OCI-LY7 (cell line): ENCODE data around the gene CD300C. TPM values are rescaled to one million over a fixed set of nuclear protein-coding genes. Genes with fewer than 3 reads are reported as not detected.

Experiments
- BruUV-seq: library from RNA; stranded (reverse); fragments of 400-500 nt; replicated peaks from 2 replicates; lab custom pipeline; 2021; lab: Mats Ljungman, UMichigan
- CTCF ChIA-PET: fragments of 300-600 bp; sonication (Branson Sonifier 250); formaldehyde crosslinking; loops from one replicate; lab custom pipeline; 2022; ENCODE audit warnings: antibody characterized with exemption; ENCODE audit not compliant: unreplicated experiment; lab: Charles Lee
- POLR2A ChIA-PET: fragments of 300-600 bp; sonication (Branson Sonifier 250); formaldehyde crosslinking; loops from one replicate; lab custom pipeline; 2022; ENCODE audit warnings: antibody characterized with exemption; lab: Charles Lee
- DNase-seq: peaks from one replicate; pipeline ENCODE4 v3.0.0-alpha.2; 2015; ENCODE audit warnings: low spot score
- H2AFZ ChIP-seq: fragments of 200-600 bp; sonication (generic), shearing (Covaris generic); 2 replicates; pipeline ENCODE4 v1.6.1; 2014; ENCODE audit warnings: mild to moderate bottlenecking, antibody characterized with exemption, low read length, moderate library complexity
- H3K27ac ChIP-seq: fragments of 200-600 bp; sonication (generic); 2 replicates; pipeline ENCODE4 v1.5.1; 2014; ENCODE audit warnings: mixed run types, low read depth, mild to moderate bottlenecking, moderate library complexity, low read length, inconsistent platforms; ENCODE audit not compliant: poor library complexity, severe bottlenecking
- H3K36me3 ChIP-seq: fragments of 200-600 bp; sonication (generic); 2 replicates; pipeline ENCODE4 v1.6.1; 2014; ENCODE audit warnings: mild to moderate bottlenecking, antibody characterized with exemption, low read length, moderate library complexity, mixed read lengths; ENCODE audit not compliant: insufficient read depth
- H3K4me1 ChIP-seq: fragments of 200-600 bp; sonication (generic); 2 replicates; pipeline ENCODE4 v1.5.1; 2014; ENCODE audit warnings: mild to moderate bottlenecking, low read length; ENCODE audit not compliant: insufficient read depth, poor library complexity, severe bottlenecking
- H3K4me2 ChIP-seq: fragments of 200-600 bp; sonication (generic); 2 replicates; pipeline ENCODE4 v1.6.1; 2014; ENCODE audit warnings: mild to moderate bottlenecking, low read length
- H3K4me3 ChIP-seq: fragments of 200-600 bp; sonication (generic); 2 replicates; pipeline ENCODE4 v1.5.1; 2014; ENCODE audit warnings: mild to moderate bottlenecking, low read depth, low read length; ENCODE audit not compliant: poor library complexity, severe bottlenecking
- H3K79me2 ChIP-seq: fragments of 200-600 bp; sonication (generic); 2 replicates; pipeline ENCODE4 v1.6.1; 2016; ENCODE audit warnings: low read depth, mild to moderate bottlenecking, low read length, moderate library complexity, mixed read lengths; ENCODE audit not compliant: insufficient read depth
- H3K9me2 ChIP-seq: fragments of 200-600 bp; sonication (generic); 2 replicates; pipeline ENCODE4 v1.6.1; 2016; ENCODE audit warnings: mild to moderate bottlenecking, low read length, mixed read lengths; ENCODE audit not compliant: insufficient read depth
- H3K9me3 ChIP-seq: fragments of 200-600 bp; sonication (generic); 2 replicates; pipeline ENCODE4 v1.6.1; 2014; ENCODE audit warnings: mild to moderate bottlenecking, mixed run types, low read length, mixed read lengths
- H4K20me1 ChIP-seq: fragments of 200-600 bp; sonication (generic); 2 replicates; pipeline ENCODE4 v1.6.1; 2014; ENCODE audit warnings: mild to moderate bottlenecking, antibody characterized with exemption, low read length, moderate library complexity, mixed read lengths; ENCODE audit not compliant: insufficient read depth
- EZH2phosphoT487 ChIP-seq: fragments of 200-600 bp; sonication (generic); IDR thresholded peaks from 2 replicates; pipeline ENCODE4 v1.6.1; 2018; ENCODE audit warnings: low read depth, borderline replicate concordance, mild to moderate bottlenecking, mixed run types, antibody characterized with exemption, low read length, moderate library complexity, mixed read lengths
- intact Hi-C: fragments of 100-400 bp; cut with micrococcal nuclease; formaldehyde crosslinking; loops from one replicate; pipeline ENCODE4 v1.10.0; 2022; ENCODE audit not compliant: unreplicated experiment
- total RNA-seq, 2 experiments: library from RNA; depleted of rRNA in 1 of 2; stranded (reverse); fragments of >200 nt in 1 of 2; shearing (Covaris generic) in 1 of 2; gene quantifications; 2 replicates each; pipeline ENCODE4 v1.2.3, GENCODE V29; 2014 to 2022
- TF ChIP-seq, protein P1 (sequence below): fragments of 200-600 bp; sonication (generic); conservative IDR thresholded peaks from 2 replicates; pipeline ENCODE4 v1.5.1; 2014; ENCODE audit warnings: mild to moderate bottlenecking, antibody characterized with exemption, low read length, moderate library complexity, mixed read lengths

CD300C gene
- total RNA-seq, 2 experiments from 2014 or later: not detected

DNA sequence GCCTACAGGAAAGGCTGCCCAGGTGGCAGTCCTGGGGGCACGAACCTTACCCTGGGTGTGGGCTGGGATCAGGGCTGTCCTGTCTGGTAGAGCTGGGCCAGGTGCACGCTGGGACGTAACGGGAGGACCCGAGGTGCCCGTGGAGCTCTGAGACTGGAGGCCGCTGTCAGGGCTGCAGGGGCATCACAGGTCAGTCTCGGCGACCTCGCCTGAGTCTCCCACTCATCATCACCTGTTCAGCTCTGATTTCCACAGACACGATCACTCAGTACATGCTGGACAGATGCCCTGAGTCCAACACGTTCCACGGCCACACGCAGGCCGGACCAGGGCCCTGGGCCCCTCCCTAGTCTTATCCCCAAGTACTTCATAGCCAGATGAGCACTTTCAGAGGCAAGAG, 4.7 kb upstream of the CD300C start:
- Histone ChIP-seq H2AFZ (no peak overlapping the region), H3K4me1 (no peaks in the 10 kb centered on the region), H3K27ac (no peak overlapping the region), H3K9me2 (no peaks in the 10 kb centered on the region), H3K4me2 (no peak overlapping the region), H3K9me3 (no peaks in the 10 kb centered on the region), H3K36me3 (no peaks in the 10 kb centered on the region), H3K79me2 (no peaks in the 10 kb centered on the region), H4K20me1 (no peaks in the 10 kb centered on the region), H3K4me3 (no peak overlapping the region)
- TF ChIP-seq EZH2phosphoT487: no peak
- TF ChIP-seq, protein P1, sequence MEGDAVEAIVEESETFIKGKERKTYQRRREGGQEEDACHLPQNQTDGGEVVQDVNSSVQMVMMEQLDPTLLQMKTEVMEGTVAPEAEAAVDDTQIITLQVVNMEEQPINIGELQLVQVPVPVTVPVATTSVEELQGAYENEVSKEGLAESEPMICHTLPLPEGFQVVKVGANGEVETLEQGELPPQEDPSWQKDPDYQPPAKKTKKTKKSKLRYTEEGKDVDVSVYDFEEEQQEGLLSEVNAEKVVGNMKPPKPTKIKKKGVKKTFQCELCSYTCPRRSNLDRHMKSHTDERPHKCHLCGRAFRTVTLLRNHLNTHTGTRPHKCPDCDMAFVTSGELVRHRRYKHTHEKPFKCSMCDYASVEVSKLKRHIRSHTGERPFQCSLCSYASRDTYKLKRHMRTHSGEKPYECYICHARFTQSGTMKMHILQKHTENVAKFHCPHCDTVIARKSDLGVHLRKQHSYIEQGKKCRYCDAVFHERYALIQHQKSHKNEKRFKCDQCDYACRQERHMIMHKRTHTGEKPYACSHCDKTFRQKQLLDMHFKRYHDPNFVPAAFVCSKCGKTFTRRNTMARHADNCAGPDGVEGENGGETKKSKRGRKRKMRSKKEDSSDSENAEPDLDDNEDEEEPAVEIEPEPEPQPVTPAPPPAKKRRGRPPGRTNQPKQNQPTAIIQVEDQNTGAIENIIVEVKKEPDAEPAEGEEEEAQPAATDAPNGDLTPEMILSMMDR: no peak
- ChIA-PET CTCF (no interaction called here), POLR2A (no interaction called here)
- intact Hi-C loops: no loop called here
- BruUV-seq: no TSS peak
- DNase-seq: no peak

- intact Hi-C loops: no loop called here
- CTCF ChIA-PET: no interaction called here
Measured at GRCh38 chr17:74549343-74549742, 3.4 kb upstream of the CD300C start.

DNA sequence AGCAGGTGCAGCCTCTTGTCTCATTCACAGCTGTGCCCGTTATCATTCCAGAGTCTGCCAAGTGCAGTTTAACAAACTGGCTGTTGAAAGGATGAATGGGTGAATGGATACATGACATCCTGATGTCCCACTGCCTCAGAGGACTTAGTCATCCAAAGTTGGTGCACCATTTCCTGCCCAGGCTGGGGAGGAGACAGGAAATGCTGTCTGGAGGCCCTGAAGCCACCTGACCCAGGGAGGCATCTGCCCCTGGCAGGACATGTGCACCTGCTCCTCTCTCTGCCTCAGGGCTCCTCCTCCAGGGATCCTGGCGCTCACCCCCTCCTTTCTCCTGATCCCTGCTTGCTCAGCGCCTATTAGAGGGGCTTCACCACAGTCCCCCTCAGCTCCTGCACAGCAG, 1.8 kb upstream of the CD300C start:
- Histone ChIP-seq H3K27ac (no peak overlapping the region), H3K36me3 (no peaks in the 10 kb centered on the region), H3K4me1 (no peaks in the 10 kb centered on the region), H3K4me2 (no peak overlapping the region), H2AFZ (no peak overlapping the region), H3K9me3 (no peaks in the 10 kb centered on the region), H3K9me2 (no peaks in the 10 kb centered on the region), H3K79me2 (no peaks in the 10 kb centered on the region), H3K4me3 (no peak overlapping the region), H4K20me1 (no peaks in the 10 kb centered on the region)
- POLR2A ChIA-PET: interaction anchor here (0.5 kb wide), 1 partner anchor 347 kb away, joined by 3 read pairs; no protein-coding TSS in a partner anchor
- BruUV-seq: no TSS peak
- CTCF ChIA-PET: no interaction called here
- intact Hi-C loops: no loop called here
- peak; percentile 22 for DNase-seq
- TF ChIP-seq, protein P1: no peak
- no peak for TF ChIP-seq EZH2phosphoT487

More at GRCh38 chr17:74549343-74549742, 3.4 kb upstream of the CD300C start:
- Histone ChIP-seq H4K20me1 (no peaks in the 10 kb centered on the region), H3K4me1 (no peaks in the 10 kb centered on the region), H3K4me3 (no peak overlapping the region), H3K4me2 (no peak overlapping the region), H2AFZ (no peak overlapping the region), H3K79me2 (no peaks in the 10 kb centered on the region), H3K9me2 (no peaks in the 10 kb centered on the region), H3K36me3 (no peaks in the 10 kb centered on the region), H3K27ac (no peak overlapping the region), H3K9me3 (no peaks in the 10 kb centered on the region)
- BruUV-seq: no TSS peak
- TF ChIP-seq, protein P1: no peak
- TF ChIP-seq EZH2phosphoT487: no peak
- POLR2A ChIA-PET: no interaction called here
- no peak for DNase-seq
